ENCODE results near the gene VDAC1.
A peak's percentile ranks its signal among the peaks of the same experiment; 100 is the strongest.

The VDAC1 gene

GRCh38 chr5:133970325-133970909 lies 34.4 kb downstream of the VDAC1 start:
- TF ChIP-seq YY1 (IDR thresholded peaks at IDR 0.05; ENCODE audit: low read depth) = no peak
- TF ChIP-seq CEBPB (IDR thresholded peaks at IDR 0.05) = no peak
- TF ChIP-seq TCF12 (IDR thresholded peaks at IDR 0.05; ENCODE audit: low read depth) = no peak
- no peak for TF ChIP-seq NFIC (IDR thresholded peaks at IDR 0.05)
- no peak for TF ChIP-seq REST (IDR thresholded peaks at IDR 0.05; ENCODE audit: low read depth)
- no peak for TF ChIP-seq RAD21 (IDR thresholded peaks at IDR 0.05; ENCODE audit: low read depth)
- TF ChIP-seq, protein P1, sequence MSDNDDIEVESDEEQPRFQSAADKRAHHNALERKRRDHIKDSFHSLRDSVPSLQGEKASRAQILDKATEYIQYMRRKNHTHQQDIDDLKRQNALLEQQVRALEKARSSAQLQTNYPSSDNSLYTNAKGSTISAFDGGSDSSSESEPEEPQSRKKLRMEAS (IDR thresholded peaks at IDR 0.05) = no peak
- TF ChIP-seq TEAD4 (IDR thresholded peaks at IDR 0.05) = no peak

DNA sequence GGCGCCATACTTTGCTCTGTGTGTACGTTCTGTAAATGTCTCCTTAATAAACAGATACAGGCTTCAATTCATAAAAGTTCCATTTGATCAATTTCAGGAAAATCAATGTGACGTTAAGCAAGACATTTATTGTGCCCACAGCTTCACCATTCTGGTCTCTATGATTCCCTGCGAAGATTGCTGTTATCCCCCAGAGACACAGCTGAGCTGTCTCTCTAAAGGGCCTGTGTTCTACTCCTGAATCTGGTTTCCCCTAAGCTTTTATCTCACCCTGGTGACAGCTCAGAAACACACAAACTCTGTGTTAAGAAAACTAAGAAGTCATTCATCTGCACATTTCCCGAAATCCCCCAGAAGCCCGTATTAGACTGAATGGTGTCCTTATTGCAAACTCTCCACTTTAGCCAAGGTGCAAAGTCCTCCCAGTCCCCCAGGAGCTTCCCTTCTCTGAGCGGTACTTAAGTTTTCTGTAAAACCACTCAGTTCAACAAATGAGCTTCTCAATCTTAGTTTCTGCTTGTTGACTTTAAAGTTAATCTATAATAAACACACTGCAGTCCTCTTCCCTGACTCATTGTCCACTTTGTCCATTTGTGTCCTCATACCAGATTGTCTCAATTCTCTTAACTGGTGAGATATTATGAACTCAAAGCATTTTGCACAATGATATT lies 35.0 kb downstream of the VDAC1 start:
- TF ChIP-seq CREB1 (IDR thresholded peaks at IDR 0.05; ENCODE audit: low read depth) = no peak
- TF ChIP-seq NFIC (IDR thresholded peaks at IDR 0.05) = no peak
- no peak for TF ChIP-seq EGR1 (IDR thresholded peaks at IDR 0.05)
- TF ChIP-seq, protein P1 (IDR thresholded peaks at IDR 0.05) = no peak
- no peak for TF ChIP-seq RAD21 (IDR thresholded peaks at IDR 0.05; ENCODE audit: low read depth)

DNA sequence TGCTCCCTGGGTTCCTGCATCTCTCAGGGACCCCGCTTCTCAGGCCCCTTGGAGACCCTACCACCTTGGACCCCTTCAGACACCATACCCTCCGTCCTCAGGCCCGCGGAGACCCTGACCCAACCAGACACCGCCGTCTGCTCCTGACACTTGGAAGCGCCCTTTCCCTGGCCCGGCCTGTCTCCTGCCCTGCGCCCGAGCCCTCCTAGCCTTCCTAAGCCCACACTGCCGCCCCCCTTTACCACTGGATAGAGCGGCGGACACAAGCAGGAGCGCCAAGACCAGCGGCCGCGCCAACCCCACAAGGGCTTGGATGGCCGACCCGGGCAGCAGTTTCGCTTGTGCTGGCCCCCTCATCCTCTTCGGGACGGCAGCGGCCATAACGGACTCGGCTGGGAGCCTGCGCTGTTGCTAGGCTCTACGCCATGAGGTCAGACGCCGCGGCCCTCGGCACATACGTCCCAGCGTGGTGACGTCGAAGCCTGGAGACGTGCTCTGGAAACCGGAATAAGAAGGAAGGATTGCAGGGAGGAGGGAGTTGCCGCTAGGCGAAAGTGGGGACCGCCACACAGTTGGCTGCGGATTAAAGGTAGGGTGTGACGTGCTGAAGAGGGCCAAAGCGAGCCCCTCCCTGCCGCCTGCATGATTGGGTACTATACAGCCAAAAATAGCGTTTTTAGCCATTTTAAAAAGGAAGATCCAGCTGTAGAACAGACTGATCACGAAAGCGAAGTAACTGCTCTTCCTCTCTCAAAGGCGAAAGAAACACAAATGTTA lies 36.4 kb downstream of the VDAC1 start, which contains the start of gene C5orf15:
TSS of gene C5orf15 (minus strand) at position 422 of the 777 bp plus-strand sequence. CDS start at position 381, 41 bp downstream.
- TF ChIP-seq REST (IDR thresholded peaks at IDR 0.05; ENCODE audit: low read depth) = no peak
- TF ChIP-seq, protein P1 (IDR thresholded peaks at IDR 0.05) = peak; percentile 73; the same call in 1 of the 2 replicates
- TF ChIP-seq RAD21 (IDR thresholded peaks at IDR 0.05; ENCODE audit: low read depth) = no peak
- no peak for TF ChIP-seq ZBTB7A (IDR thresholded peaks at IDR 0.05; ENCODE audit: low read depth)
- no peak for TF ChIP-seq FOXM1 (IDR thresholded peaks at IDR 0.05; ENCODE audit: borderline replicate concordance, low read depth)
- peak; percentile 93 for TF ChIP-seq TAF1 (IDR thresholded peaks at IDR 0.05; ENCODE audit: low read depth)
- peak; percentile 68; the same call in 1 of the 2 replicates for TF ChIP-seq TCF12 (IDR thresholded peaks at IDR 0.05; ENCODE audit: low read depth)
- 0 out of 2 replicates have a peak, but pooled peaks have one; percentile 33 for TF ChIP-seq TEAD4 (IDR thresholded peaks at IDR 0.05)
- peak; percentile 94 for TF ChIP-seq YY1 (IDR thresholded peaks at IDR 0.05; ENCODE audit: low read depth)
- TF ChIP-seq, protein P2, sequence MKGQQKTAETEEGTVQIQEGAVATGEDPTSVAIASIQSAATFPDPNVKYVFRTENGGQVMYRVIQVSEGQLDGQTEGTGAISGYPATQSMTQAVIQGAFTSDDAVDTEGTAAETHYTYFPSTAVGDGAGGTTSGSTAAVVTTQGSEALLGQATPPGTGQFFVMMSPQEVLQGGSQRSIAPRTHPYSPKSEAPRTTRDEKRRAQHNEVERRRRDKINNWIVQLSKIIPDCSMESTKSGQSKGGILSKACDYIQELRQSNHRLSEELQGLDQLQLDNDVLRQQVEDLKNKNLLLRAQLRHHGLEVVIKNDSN (IDR thresholded peaks at IDR 0.05) = 0 out of 2 replicates have a peak, but pooled peaks have one; percentile 6
- peak; percentile 93 for TF ChIP-seq CREB1 (IDR thresholded peaks at IDR 0.05; ENCODE audit: low read depth)
- no peak for TF ChIP-seq CEBPB (IDR thresholded peaks at IDR 0.05)

GRCh38 chr5:133967698-133968203 lies 37.0 kb downstream of the VDAC1 start:
- no peak for TF ChIP-seq ZBTB7A (IDR thresholded peaks at IDR 0.05; ENCODE audit: low read depth)
- no peak for TF ChIP-seq TAF1 (IDR thresholded peaks at IDR 0.05; ENCODE audit: low read depth)

DNA sequence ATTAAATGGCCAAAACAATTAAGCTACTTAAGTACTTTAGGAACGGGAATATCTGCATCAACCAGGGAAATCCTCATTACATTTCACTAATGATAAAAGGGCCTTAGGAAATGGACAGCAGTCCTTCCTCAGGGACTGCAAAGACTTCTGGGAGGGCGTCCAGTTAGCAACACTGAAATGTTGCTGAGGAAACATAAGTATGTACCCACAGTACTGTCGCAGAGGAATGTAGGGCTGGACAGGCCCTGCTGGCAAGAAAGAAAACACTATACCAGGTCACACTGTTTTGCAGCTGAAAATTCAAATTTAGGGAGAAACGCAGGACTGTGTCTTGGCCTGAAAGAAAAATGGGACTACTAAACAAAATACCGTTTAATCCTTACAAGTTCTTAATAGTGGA lies 37.7 kb downstream of the VDAC1 start:
- no peak for TF ChIP-seq EGR1 (IDR thresholded peaks at IDR 0.05)
- no peak for TF ChIP-seq REST (IDR thresholded peaks at IDR 0.05; ENCODE audit: low read depth)
- TF ChIP-seq TCF12 (IDR thresholded peaks at IDR 0.05; ENCODE audit: low read depth) = no peak
- no peak for TF ChIP-seq FOXM1 (IDR thresholded peaks at IDR 0.05; ENCODE audit: borderline replicate concordance, low read depth)
- no peak for TF ChIP-seq YY1 (IDR thresholded peaks at IDR 0.05; ENCODE audit: low read depth)
- no peak for TF ChIP-seq TAF1 (IDR thresholded peaks at IDR 0.05; ENCODE audit: low read depth)
- no peak for TF ChIP-seq ZBTB7A (IDR thresholded peaks at IDR 0.05; ENCODE audit: low read depth)
- TF ChIP-seq, protein P1 (IDR thresholded peaks at IDR 0.05) = no peak
- no peak for TF ChIP-seq NFIC (IDR thresholded peaks at IDR 0.05)
- no peak for TF ChIP-seq RAD21 (IDR thresholded peaks at IDR 0.05; ENCODE audit: low read depth)
- TF ChIP-seq, protein P2 (IDR thresholded peaks at IDR 0.05) = no peak
